ENCODE measurements around the gene HERC4.

DNA sequence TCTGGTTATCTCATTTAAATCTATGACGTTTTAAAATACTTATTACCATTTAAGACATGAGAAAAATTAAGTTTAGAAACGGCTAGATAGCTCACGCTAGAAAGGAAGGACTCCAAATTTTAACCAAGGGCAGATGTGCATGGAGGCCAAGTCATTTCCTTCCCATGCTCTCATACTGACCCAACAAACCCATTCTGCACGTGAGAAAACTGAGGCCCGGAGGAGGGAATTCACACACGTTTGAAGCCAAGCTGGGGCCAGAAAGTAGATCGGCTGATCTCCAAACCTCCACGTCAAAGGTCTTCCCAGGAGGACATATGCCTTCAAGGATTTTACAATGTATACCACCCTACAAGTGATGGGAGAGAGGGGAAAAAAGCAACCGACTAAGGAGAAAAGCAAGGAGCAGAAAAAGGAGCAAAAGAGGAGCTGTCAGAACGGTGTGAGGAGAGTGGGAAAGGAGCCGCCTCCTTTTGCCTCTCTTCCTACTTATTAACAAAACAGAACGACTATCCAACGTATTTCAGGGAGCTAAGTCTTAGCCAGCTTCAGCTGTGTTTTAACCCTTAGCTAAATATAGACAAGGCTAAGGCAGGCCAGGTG lies 191.3 kb downstream of the HERC4 start:
- TF ChIP-seq POLR2A (IDR thresholded peaks at IDR 0.05) (no peak), CTCF (IDR thresholded peaks at IDR 0.05) (no peak)

All from lower leg skin (tissue), 3 donors.